Omental fat pad (tissue), 4 donors: ENCODE results near the gene AIFM3. TPM values are rescaled to one million over a fixed set of nuclear protein-coding genes. Genes with fewer than 3 reads are reported as not detected.

Source experiments
- ATAC-seq: fragments of 150-250 bp; one replicate; pipeline ENCODE4 v1.9.1; 2016; ENCODE audit warnings: mild to moderate bottlenecking, moderate library complexity; ENCODE audit not compliant: low FRiP score
- DNase-seq: peaks from one replicate; pipeline ENCODE4 v3.0.0-alpha.2; 2019; ENCODE audit warnings: low spot score
- CTCF ChIP-seq, 3 donors: fragments of 450-650 bp; IDR thresholded peaks; one replicate each; pipeline ENCODE4 v1.5.1; 2016 to 2017; ENCODE audit warnings: antibody characterized with exemption in 3 of 3, mild to moderate bottlenecking in 3 of 3, moderate library complexity in 2 of 3
- total RNA-seq, 4 donors: library from RNA; depleted of rRNA; stranded (reverse); fragments of >200 nt; gene quantifications; one replicate each; pipeline ENCODE4 v1.1.0, GENCODE V29; 2016

The AIFM3 gene
- total RNA-seq, 4 donors from 2014 or later: 1.0 to 2.6 (median 2.0) TPM

GRCh38 chr22:20979940-20980453 is 12.9 kb downstream of the AIFM3 start:
- ATAC-seq (no peak), DNase-seq (no peak)
- TF ChIP-seq CTCF (IDR thresholded peaks at IDR 0.05): no peak

GRCh38 chr22:20980523-20980922 is 13.5 kb downstream of the AIFM3 start:
- ATAC-seq (no peak), DNase-seq (no peak)
- TF ChIP-seq CTCF (IDR thresholded peaks at IDR 0.05): no peak

- no peak for TF ChIP-seq CTCF (IDR thresholded peaks at IDR 0.05)
- ATAC-seq (no peak), DNase-seq (no peak)
These were observed 14.1 kb downstream of the AIFM3 start for GRCh38 chr22:20980938-20981722.

- DNase-seq (peak; percentile 53), ATAC-seq (peak; percentile 89)
- no peak for TF ChIP-seq CTCF (IDR thresholded peaks at IDR 0.05)
These were observed 14.9 kb downstream of the AIFM3 start, which contains the start of gene LZTR1 for GRCh38 chr22:20981787-20982562. Gene LZTR1, plus strand, starts transcription at chr22:20982297. Its CDS starts 75 bp downstream, at chr22:20982372.

- DNase-seq (no peak), ATAC-seq (peak; percentile 3)
- no peak for TF ChIP-seq CTCF (IDR thresholded peaks at IDR 0.05)
These were observed 15.5 kb downstream of the AIFM3 start for GRCh38 chr22:20982563-20982882.

- DNase-seq (no peak), ATAC-seq (no peak)
- TF ChIP-seq CTCF (IDR thresholded peaks at IDR 0.05): no peak
These were observed 16.2 kb downstream of the AIFM3 start for GRCh38 chr22:20983081-20983771.
